Neuronal stem cell (in vitro differentiated cells): ENCODE results near the gene ZKSCAN7.

Experiments used
- DNase-seq: peaks from one replicate; pipeline ENCODE4 v3.0.0-alpha.2; 2013; ENCODE audit warnings: low spot score
- H2AFZ ChIP-seq: one replicate; pipeline ENCODE4 v1.6.1; 2013; ENCODE audit warnings: mild to moderate bottlenecking, low read length, inconsistent platforms
- H2AK5ac ChIP-seq: 2 replicates; pipeline ENCODE4 v1.6.1; 2013; ENCODE audit warnings: low read depth, mild to moderate bottlenecking, inconsistent platforms, low read length, moderate library complexity, mixed read lengths
- H2BK120ac ChIP-seq: 2 replicates; pipeline ENCODE4 v1.6.1; 2013; ENCODE audit warnings: low read depth, mild to moderate bottlenecking, inconsistent platforms, low read length, moderate library complexity, mixed read lengths
- H2BK12ac ChIP-seq: one replicate; pipeline ENCODE4 v1.6.1; 2013; ENCODE audit warnings: low read length, inconsistent platforms
- H2BK15ac ChIP-seq: 2 replicates; pipeline ENCODE4 v1.6.1; 2013; ENCODE audit warnings: mild to moderate bottlenecking, low read length, inconsistent platforms, mixed read lengths
- H2BK5ac ChIP-seq: one replicate; pipeline ENCODE4 v1.6.1; 2013; ENCODE audit warnings: inconsistent platforms, mild to moderate bottlenecking, low read length, moderate library complexity
- H3K14ac ChIP-seq: one replicate; pipeline ENCODE4 v1.6.1; 2013; ENCODE audit warnings: low read length, inconsistent platforms
- H3K18ac ChIP-seq: 2 replicates; pipeline ENCODE4 v1.6.1; 2013; ENCODE audit warnings: low read length, inconsistent platforms
- H3K23ac ChIP-seq: 2 replicates; pipeline ENCODE4 v1.6.1; 2013; ENCODE audit warnings: low read depth, mild to moderate bottlenecking, mixed read lengths, low read length, inconsistent platforms; ENCODE audit not compliant: poor library complexity
- H3K27ac ChIP-seq: replicated peaks from 3 replicates; pipeline ENCODE4 v1.5.1; 2013; ENCODE audit warnings: low read length, inconsistent platforms
- H3K27me3 ChIP-seq, 3 experiments: 2 replicates each; pipeline ENCODE4 v1.6.1; 2013; ENCODE audit warnings: low read length in 3 of 3, mild to moderate bottlenecking in 2 of 3, inconsistent platforms in 1 of 3, low read depth in 1 of 3, mixed read lengths in 1 of 3, moderate library complexity in 1 of 3; ENCODE audit not compliant: control insufficient read depth in 3 of 3, insufficient read depth in 3 of 3
- H3K36me3 ChIP-seq, 2 donors: replicated peaks in 1 of 2; 2 replicates each; pipeline ENCODE4 v1.6.1; 2013; ENCODE audit warnings: low read length in 2 of 2; ENCODE audit not compliant: control insufficient read depth in 2 of 2, insufficient read depth in 2 of 2
- H3K4ac ChIP-seq: 2 replicates; pipeline ENCODE4 v1.6.1; 2013; ENCODE audit warnings: inconsistent platforms, mild to moderate bottlenecking, low read length, moderate library complexity
- H3K4me1 ChIP-seq, 2 donors: 1 replicate in 1 of 2; 2 replicates in 1 of 2; pipeline ENCODE4 v1.6.1; 2013; ENCODE audit warnings: low read length in 2 of 2, low read depth in 1 of 2; ENCODE audit not compliant: control insufficient read depth in 2 of 2, insufficient read depth in 1 of 2
- H3K4me2 ChIP-seq: one replicate; pipeline ENCODE4 v1.6.1; 2013; ENCODE audit warnings: mild to moderate bottlenecking, low read length, inconsistent platforms; ENCODE audit not compliant: insufficient read depth, poor library complexity, severe bottlenecking
- H3K4me3 ChIP-seq, 2 donors: 2 replicates each; pipeline ENCODE4 v1.5.1; 2013; ENCODE audit warnings: low read length in 2 of 2, mild to moderate bottlenecking in 2 of 2, inconsistent platforms in 1 of 2, moderate library complexity in 1 of 2
- H3K79me1 ChIP-seq: one replicate; pipeline ENCODE4 v1.6.1; 2013; ENCODE audit warnings: low read depth, mild to moderate bottlenecking, inconsistent platforms, low read length, moderate library complexity
- H3K9ac ChIP-seq: one replicate; pipeline ENCODE4 v1.6.1; 2013; ENCODE audit warnings: mild to moderate bottlenecking, low read depth, low read length, inconsistent platforms; ENCODE audit not compliant: poor library complexity
- H3K9me3 ChIP-seq, 2 donors: replicated peaks in 1 of 2; 2 replicates each; pipeline versions ENCODE3 to v1.6.1; 2013; ENCODE audit warnings: low read length in 2 of 2, mild to moderate bottlenecking in 2 of 2, inconsistent platforms in 1 of 2, low read depth in 1 of 2, mixed read lengths in 1 of 2, moderate library complexity in 1 of 2; ENCODE audit not compliant: control insufficient read depth in 2 of 2, insufficient read depth in 1 of 2
- H4K8ac ChIP-seq: one replicate; pipeline ENCODE4 v1.6.1; 2013; ENCODE audit warnings: low read depth, mild to moderate bottlenecking, inconsistent platforms, low read length, moderate library complexity
- H4K91ac ChIP-seq: one replicate; pipeline ENCODE4 v1.6.1; 2013; ENCODE audit warnings: low read length, low read depth, mild to moderate bottlenecking, inconsistent platforms; ENCODE audit not compliant: poor library complexity
- WGBS, 2 donors: extraction: QIAGEN DNeasy Blood & Tissue Kit; methylation state at CpG; one replicate each; pipeline ENCODE4 v1.1.7; 2013; ENCODE audit warnings: missing lambda C conversion rate in 2 of 2, mixed read lengths in 1 of 2; ENCODE audit not compliant: insufficient read length in 2 of 2, insufficient replicate concordance in 1 of 2; ENCODE audit errors: extremely low coverage in 2 of 2; 5-methylcytosine and 5-hydroxymethylcytosine counted together

ZKSCAN7 gene

DNA sequence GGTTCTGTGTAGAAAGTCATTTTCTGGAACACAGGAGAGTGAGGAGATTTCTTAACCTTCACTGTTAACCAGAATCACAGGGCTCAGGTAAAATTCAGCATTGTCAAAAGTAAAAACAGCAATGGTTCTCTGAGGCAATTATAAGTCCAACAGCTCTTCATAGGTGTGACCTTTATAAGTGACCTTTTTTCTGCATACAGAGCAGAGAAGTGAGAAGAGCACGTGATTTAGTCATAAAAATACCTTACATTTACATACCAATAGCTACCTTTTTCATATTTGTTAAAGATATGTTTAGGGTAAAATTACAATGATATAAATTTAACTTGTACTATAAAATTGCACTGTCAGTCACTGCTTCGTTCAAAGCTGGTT is 36.2 kb upstream of the ZKSCAN7 start:
- Histone ChIP-seq H3K9ac (no peak overlapping the region), H3K4me3 (no peak overlapping the region), H3K4ac (no peak overlapping the region), H2BK120ac (no peak overlapping the region), H4K91ac (no peak overlapping the region), H2AK5ac (no peak overlapping the region), H3K23ac (no peak overlapping the region), H2BK5ac (no peak overlapping the region), H3K79me1 (no peaks in the 10 kb centered on the region), H3K36me3 (no peaks in the 10 kb centered on the region), H3K18ac (no peak overlapping the region), H3K4me2 (no peak overlapping the region), H3K9me3 (no peaks in the 10 kb centered on the region), H2AFZ (no peak overlapping the region), H3K27ac (no peak overlapping the region), H3K14ac (no peak overlapping the region), H3K27me3 (peaks cover 0 to 9% (median 0%) of the 10 kb centered on the region in 3 experiments), H2BK12ac (no peak overlapping the region), H2BK15ac (no peak overlapping the region), H4K8ac (no peak overlapping the region), H3K4me1 (no peaks in the 10 kb centered on the region)
- no peak for DNase-seq
- no CpG with 5 or more reads among the region's 2 CpGs for WGBS, 2 donors

GRCh38 chr3:44521721-44522120 is 33.3 kb upstream of the ZKSCAN7 start:
- no peaks in the 10 kb centered on the region for H3K9me3 ChIP-seq
- H3K9ac ChIP-seq: no peak overlapping the region
- no CpG with 5 or more reads among the region's 3 CpGs for WGBS, 2 donors

GRCh38 chr3:44522494-44522933 is 32.5 kb upstream of the ZKSCAN7 start:
- H3K4me1 ChIP-seq: no peaks in the 10 kb centered on the region
- H3K9me3 ChIP-seq: no peaks in the 10 kb centered on the region
- H2BK15ac ChIP-seq: no peak overlapping the region
- no peaks in the 10 kb centered on the region for H3K79me1 ChIP-seq
- no peak overlapping the region for H3K4ac ChIP-seq
- H3K4me3 ChIP-seq: no peak overlapping the region
- H3K27me3 ChIP-seq: peaks cover 0 to 13% (median 0%) of the 10 kb centered on the region in 3 experiments
- no peaks in the 10 kb centered on the region for H3K36me3 ChIP-seq
- H3K4me2 ChIP-seq: no peak overlapping the region
- no CpG with 5 or more reads among the region's 7 CpGs for WGBS, 2 donors
- H2AK5ac ChIP-seq: no peak overlapping the region
- no peak overlapping the region for H2BK12ac ChIP-seq
- no peak overlapping the region for H3K23ac ChIP-seq
- no peak for DNase-seq
- no peak overlapping the region for H2AFZ ChIP-seq
- no peak overlapping the region for H2BK120ac ChIP-seq
- H4K91ac ChIP-seq: no peak overlapping the region
- H2BK5ac ChIP-seq: no peak overlapping the region
- no peak overlapping the region for H4K8ac ChIP-seq
- no peak overlapping the region for H3K9ac ChIP-seq
- H3K14ac ChIP-seq: no peak overlapping the region
- H3K18ac ChIP-seq: no peak overlapping the region
- H3K27ac ChIP-seq: no peak overlapping the region

More at GRCh38 chr3:44521721-44522120, 33.3 kb upstream of the ZKSCAN7 start:
- Histone ChIP-seq H2BK12ac (no peak overlapping the region), H2BK15ac (no peak overlapping the region), H2AFZ (no peak overlapping the region), H3K79me1 (no peaks in the 10 kb centered on the region), H3K23ac (no peak overlapping the region), H2BK5ac (no peak overlapping the region), H3K36me3 (no peaks in the 10 kb centered on the region), H3K4ac (no peak overlapping the region), H3K27ac (no peak overlapping the region), H3K14ac (no peak overlapping the region), H3K4me3 (no peak overlapping the region), H2AK5ac (no peak overlapping the region), H4K91ac (no peak overlapping the region), H4K8ac (no peak overlapping the region), H3K4me2 (no peak overlapping the region), H2BK120ac (no peak overlapping the region), H3K4me1 (no peaks in the 10 kb centered on the region), H3K27me3 (peaks cover 0 to 13% (median 0%) of the 10 kb centered on the region in 3 experiments), H3K18ac (no peak overlapping the region)
- no peak for DNase-seq

- Histone ChIP-seq H3K4me2 (no peak overlapping the region), H3K4ac (no peak overlapping the region), H4K91ac (no peak overlapping the region), H2BK12ac (no peak overlapping the region), H3K9me3 (no peaks in the 10 kb centered on the region), H3K79me1 (no peaks in the 10 kb centered on the region), H3K27ac (no peak overlapping the region), H3K18ac (no peak overlapping the region), H3K9ac (no peak overlapping the region), H2BK120ac (no peak overlapping the region), H2AK5ac (no peak overlapping the region), H4K8ac (no peak overlapping the region), H3K36me3 (no peaks in the 10 kb centered on the region), H3K23ac (no peak overlapping the region), H3K4me1 (no peaks in the 10 kb centered on the region), H3K4me3 (no peak overlapping the region), H3K14ac (no peak overlapping the region), H2BK5ac (no peak overlapping the region), H2BK15ac (no peak overlapping the region), H3K27me3 (peaks cover 0 to 20% (median 2%) of the 10 kb centered on the region in 3 experiments), H2AFZ (no peak overlapping the region)
- no peak for DNase-seq
- no CpG with 5 or more reads among the region's 5 CpGs for WGBS, 2 donors
Measured at GRCh38 chr3:44525060-44525459, 29.9 kb upstream of the ZKSCAN7 start.
